ENCODE measurements around the gene GRM4. TPM values are rescaled to one million over a fixed set of nuclear protein-coding genes. Genes with fewer than 3 reads are reported as not detected.

The GRM4 gene
- total and polyA plus RNA-seq, 9 of the 15 experiments (the other 6 are each of a cell fraction or from before 2014, with no cell fraction given): 0.18 TPM; not detected in 8

GRCh38 chr6:34052071-34052825, 93.6 kb downstream of the GRM4 start:
- in situ Hi-C loops (cut with MboI) (no loop called here), intact Hi-C loops (cut with micrococcal nuclease) (no loop called here)
- BruUV-seq (replicated peaks): no TSS peak
- Histone ChIP-seq H3K9me3 (replicated peaks; ENCODE audit: control insufficient read depth, insufficient read depth, low read depth, low read length) (no peaks in the 10 kb centered on the region), H3K9me1 (ENCODE audit: control insufficient read depth, insufficient read depth, low read length) (no peaks in the 10 kb centered on the region), H3K27ac (ENCODE audit: extremely low read depth, low read depth, low read length) (no peak overlapping the region), H3K36me3 (ENCODE audit: control insufficient read depth, insufficient read depth, low read length) (no peaks in the 10 kb centered on the region), H2AFZ (ENCODE audit: low read depth, low read length) (no peak overlapping the region), H3K4me2 (ENCODE audit: insufficient read depth, low read length) (no peak overlapping the region), H3K4me1 (replicated peaks in 1 of 2; ENCODE audit: control insufficient read depth in 2 of 2, insufficient read depth in 2 of 2, low read length in 2 of 2) (peaks cover 5 to 24% of the 10 kb centered on the region in 2 experiments; a peak in 4 of 5 replicates), H3K4me3 (no peak overlapping the region), H3K9ac (ENCODE audit: insufficient read depth in 1 of 2, low read depth in 2 of 2, low read length in 2 of 2) (no peak overlapping the region), H3K27me3 (ENCODE audit: control insufficient read depth in 2 of 2, insufficient read depth in 2 of 2, low read length in 2 of 2) (peaks cover 7 to 41% of the 10 kb centered on the region in 2 experiments), H4K20me1 (replicated peaks; ENCODE audit: control insufficient read depth, insufficient read depth, low read length) (peaks cover 5% of the 10 kb centered on the region), H3K79me2 (ENCODE audit: control insufficient read depth, insufficient read depth, low read length) (no peaks in the 10 kb centered on the region)
- ChIA-PET POLR2A (interaction anchor here (0.6 to 1.2 kb wide), 3 partner anchors 85 to 945 kb away, joined by 3 to 4 read pairs (median 3); no protein-coding TSS in a partner anchor), CTCF (ENCODE audit: low intra/inter-chr PET ratio) (no interaction called here)
- no peak for DNase-seq (ENCODE audit: extremely low read depth in 1 of 4, low spot score in 3 of 4)
- ATAC-seq: no peak
- no peak for TF ChIP-seq EP300 (IDR thresholded peaks at IDR 0.05; ENCODE audit: low read length)
- 14% methylated on average over 8 of the region's 8 CpGs for WGBS (ENCODE audit: insufficient coverage, low coverage, missing lambda C conversion rate)
- no peak for FAIRE-seq

- intact Hi-C loops (cut with micrococcal nuclease): no loop called here
- in situ Hi-C loops (cut with MboI): no loop called here
- peaks cover 0 to 16% of the 10 kb centered on the region in 2 experiments; a peak in 3 of 5 replicates for H3K4me1 ChIP-seq (replicated peaks in 1 of 2; ENCODE audit: control insufficient read depth in 2 of 2, insufficient read depth in 2 of 2, low read length in 2 of 2)
- H4K20me1 ChIP-seq (replicated peaks; ENCODE audit: control insufficient read depth, insufficient read depth, low read length): peaks cover 5% of the 10 kb centered on the region
- H3K4me3 ChIP-seq: no peak overlapping the region
- H2AFZ ChIP-seq (ENCODE audit: low read depth, low read length): no peak overlapping the region
- no peaks in the 10 kb centered on the region for H3K36me3 ChIP-seq (ENCODE audit: control insufficient read depth, insufficient read depth, low read length)
- H3K27me3 ChIP-seq (ENCODE audit: control insufficient read depth in 2 of 2, insufficient read depth in 2 of 2, low read length in 2 of 2): peaks cover 7 to 43% of the 10 kb centered on the region in 2 experiments
- DNase-seq (ENCODE audit: extremely low read depth in 1 of 4, low spot score in 3 of 4) (peak in 1 of 4 experiments; percentile 23), FAIRE-seq (no peak), ATAC-seq (no peak)
- POLR2A ChIA-PET: interaction anchor here (0.6 to 1.2 kb wide), 5 partner anchors 86 to 944 kb away, joined by 3 to 4 read pairs (median 3); partner anchors contain the start of gene IP6K3
- H3K27ac ChIP-seq (ENCODE audit: extremely low read depth, low read depth, low read length): no peak overlapping the region
- CTCF ChIA-PET (ENCODE audit: low intra/inter-chr PET ratio): no interaction called here
- BruUV-seq (replicated peaks): no TSS peak
- 5% methylated on average over 8 of the region's 8 CpGs for WGBS (ENCODE audit: insufficient coverage, low coverage, missing lambda C conversion rate)
- H3K9me3 ChIP-seq (replicated peaks; ENCODE audit: control insufficient read depth, insufficient read depth, low read depth, low read length): no peaks in the 10 kb centered on the region
- H3K79me2 ChIP-seq (ENCODE audit: control insufficient read depth, insufficient read depth, low read length): no peaks in the 10 kb centered on the region
- H3K9ac ChIP-seq (ENCODE audit: insufficient read depth in 1 of 2, low read depth in 2 of 2, low read length in 2 of 2): no peak overlapping the region
- no peak overlapping the region for H3K4me2 ChIP-seq (ENCODE audit: insufficient read depth, low read length)
- H3K9me1 ChIP-seq (ENCODE audit: control insufficient read depth, insufficient read depth, low read length): no peaks in the 10 kb centered on the region
- TF ChIP-seq SPI1 (IDR thresholded peaks at IDR 0.05; ENCODE audit: borderline replicate concordance, low read depth, low read length) (no peak), CBFA2T3 (IDR thresholded peaks at IDR 0.05) (peak; percentile 60; the same call in 1 of the 2 replicates), SRSF3 (IDR thresholded peaks at IDR 0.05; ENCODE audit: insufficient read depth, low read length) (no peak), PHF8 (IDR thresholded peaks at IDR 0.05; ENCODE audit: borderline replicate concordance, low read length) (no peak), MAFG (tag; conservative IDR thresholded peaks at IDR 0.05) (no peak), CBX2 (IDR thresholded peaks at IDR 0.05; ENCODE audit: insufficient read depth, low read length, poor library complexity, severe bottlenecking) (no peak), IRF1 (CRISPR knock-in tag; IDR thresholded peaks at IDR 0.05; ENCODE audit: borderline replicate concordance) (no peak), GATA2 (CRISPR knock-in tag; IDR thresholded peaks at IDR 0.05) (0 out of 2 replicates have a peak, but pooled peaks have one; percentile 23), LARP7 (IDR thresholded peaks at IDR 0.05) (no peak), PCBP2 (IDR thresholded peaks at IDR 0.05; ENCODE audit: low read depth, low read length, poor library complexity, severe bottlenecking) (no peak), ZNF282 (CRISPR knock-in tag; IDR thresholded peaks at IDR 0.05) (no peak), HDAC6 (IDR thresholded peaks at IDR 0.05; ENCODE audit: low read depth, low read length) (no peak), TCF3 (CRISPR knock-in tag; IDR thresholded peaks at IDR 0.05) (peak; percentile 58)
Observed at GRCh38 chr6:34051331-34051919, 94.5 kb downstream of the GRM4 start.
